Osteoblast (primary cell): ENCODE results near the gene KCNAB1. TPM values are rescaled to one million over a fixed set of nuclear protein-coding genes. Genes with fewer than 3 reads are reported as not detected.
A peak's percentile ranks its signal among the peaks of the same experiment; 100 is the strongest.

Source experiments
- DNase-seq: peaks from one replicate; pipeline ENCODE4 v3.0.0; 2011; ENCODE audit warnings: low spot score, mixed read lengths; ENCODE audit not compliant: insufficient read length; ENCODE audit errors: missing footprints
- H2AFZ ChIP-seq: 2 replicates; pipeline ENCODE4 v1.6.0; 2011; ENCODE audit warnings: mild to moderate bottlenecking, low read length
- H3K27ac ChIP-seq: 2 replicates; pipeline ENCODE4 v1.5.1; 2011; ENCODE audit warnings: mild to moderate bottlenecking, low read depth, low read length, moderate library complexity
- H3K27me3 ChIP-seq: 2 replicates; pipeline ENCODE4 v1.6.0; 2012; ENCODE audit warnings: mild to moderate bottlenecking, control low read depth, inconsistent platforms, low read length, moderate library complexity; ENCODE audit not compliant: insufficient read depth
- H3K36me3 ChIP-seq: 2 replicates; pipeline ENCODE4 v1.5.1; 2011; ENCODE audit warnings: mild to moderate bottlenecking, low read length, control low read depth, moderate library complexity; ENCODE audit not compliant: insufficient read depth
- H3K4me1 ChIP-seq: 2 replicates; pipeline ENCODE4 v1.5.1; 2011; ENCODE audit warnings: mild to moderate bottlenecking, low read length, control low read depth, moderate library complexity; ENCODE audit not compliant: insufficient read depth
- H3K4me2 ChIP-seq: 2 replicates; pipeline ENCODE4 v1.6.0; 2011; ENCODE audit warnings: mild to moderate bottlenecking, low read length; ENCODE audit not compliant: insufficient read depth
- H3K4me3 ChIP-seq: fragments of 200-600 bp; sonication (generic); 3 replicates; pipeline ENCODE4 v1.5.1; 2012; ENCODE audit warnings: mild to moderate bottlenecking, low read length, inconsistent platforms; ENCODE audit not compliant: insufficient read depth
- H3K79me2 ChIP-seq: 2 replicates; pipeline ENCODE4 v1.6.0; 2012; ENCODE audit warnings: mild to moderate bottlenecking, low read length, control low read depth, inconsistent platforms; ENCODE audit not compliant: insufficient read depth
- H3K9me3 ChIP-seq: 2 replicates; pipeline ENCODE4 v1.5.1; 2011; ENCODE audit warnings: low read depth, low read length, control low read depth
- H4K20me1 ChIP-seq: 2 replicates; pipeline ENCODE4 v1.6.0; 2012; ENCODE audit warnings: mild to moderate bottlenecking, low read length, control low read depth; ENCODE audit not compliant: insufficient read depth
- total RNA-seq: library from RNA; depleted of rRNA; stranded (reverse); fragments of >200 nt; gene quantifications from 2 replicates; pipeline ENCODE4 v1.2.3, GENCODE V29; 2012
- TF ChIP-seq, protein P1 (sequence below): IDR thresholded peaks from 2 replicates; pipeline ENCODE4 v1.5.1; 2011; ENCODE audit warnings: mild to moderate bottlenecking, low read depth, low read length, moderate library complexity; ENCODE audit errors: extremely low read depth

Gene KCNAB1
- total RNA-seq, 1 donor = 0.36 TPM

DNA sequence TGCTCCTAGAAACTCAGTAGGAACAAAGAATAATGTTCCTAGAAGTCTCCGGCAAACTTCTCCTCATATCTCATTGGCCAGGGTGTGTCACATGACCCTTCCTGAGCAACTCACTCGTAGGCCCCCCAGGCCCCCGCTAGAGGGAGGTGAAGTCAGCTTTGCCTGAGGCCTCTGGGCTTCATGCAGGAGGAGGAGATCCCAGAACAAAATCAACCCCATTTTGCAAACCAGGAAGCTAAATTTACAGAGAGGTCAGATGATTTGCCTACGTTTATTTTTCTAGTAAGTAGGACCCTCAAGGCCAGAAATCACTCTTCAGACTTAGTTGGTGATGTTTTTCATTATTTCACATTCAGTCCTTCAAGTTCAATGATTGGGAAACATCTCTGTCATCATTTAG is 335.5 kb downstream of the KCNAB1 start:
- TF ChIP-seq, protein P1, sequence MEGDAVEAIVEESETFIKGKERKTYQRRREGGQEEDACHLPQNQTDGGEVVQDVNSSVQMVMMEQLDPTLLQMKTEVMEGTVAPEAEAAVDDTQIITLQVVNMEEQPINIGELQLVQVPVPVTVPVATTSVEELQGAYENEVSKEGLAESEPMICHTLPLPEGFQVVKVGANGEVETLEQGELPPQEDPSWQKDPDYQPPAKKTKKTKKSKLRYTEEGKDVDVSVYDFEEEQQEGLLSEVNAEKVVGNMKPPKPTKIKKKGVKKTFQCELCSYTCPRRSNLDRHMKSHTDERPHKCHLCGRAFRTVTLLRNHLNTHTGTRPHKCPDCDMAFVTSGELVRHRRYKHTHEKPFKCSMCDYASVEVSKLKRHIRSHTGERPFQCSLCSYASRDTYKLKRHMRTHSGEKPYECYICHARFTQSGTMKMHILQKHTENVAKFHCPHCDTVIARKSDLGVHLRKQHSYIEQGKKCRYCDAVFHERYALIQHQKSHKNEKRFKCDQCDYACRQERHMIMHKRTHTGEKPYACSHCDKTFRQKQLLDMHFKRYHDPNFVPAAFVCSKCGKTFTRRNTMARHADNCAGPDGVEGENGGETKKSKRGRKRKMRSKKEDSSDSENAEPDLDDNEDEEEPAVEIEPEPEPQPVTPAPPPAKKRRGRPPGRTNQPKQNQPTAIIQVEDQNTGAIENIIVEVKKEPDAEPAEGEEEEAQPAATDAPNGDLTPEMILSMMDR = no peak
- Histone ChIP-seq H3K27me3 (peaks cover 2% of the 10 kb centered on the region), H2AFZ (peak overlapping the region; percentile 8), H3K27ac (no peak overlapping the region), H4K20me1 (no peaks in the 10 kb centered on the region), H3K9me3 (no peaks in the 10 kb centered on the region), H3K4me2 (no peak overlapping the region), H3K79me2 (no peaks in the 10 kb centered on the region), H3K4me1 (no peaks in the 10 kb centered on the region), H3K4me3 (no peak overlapping the region), H3K36me3 (no peaks in the 10 kb centered on the region)
- DNase-seq = no peak

DNA sequence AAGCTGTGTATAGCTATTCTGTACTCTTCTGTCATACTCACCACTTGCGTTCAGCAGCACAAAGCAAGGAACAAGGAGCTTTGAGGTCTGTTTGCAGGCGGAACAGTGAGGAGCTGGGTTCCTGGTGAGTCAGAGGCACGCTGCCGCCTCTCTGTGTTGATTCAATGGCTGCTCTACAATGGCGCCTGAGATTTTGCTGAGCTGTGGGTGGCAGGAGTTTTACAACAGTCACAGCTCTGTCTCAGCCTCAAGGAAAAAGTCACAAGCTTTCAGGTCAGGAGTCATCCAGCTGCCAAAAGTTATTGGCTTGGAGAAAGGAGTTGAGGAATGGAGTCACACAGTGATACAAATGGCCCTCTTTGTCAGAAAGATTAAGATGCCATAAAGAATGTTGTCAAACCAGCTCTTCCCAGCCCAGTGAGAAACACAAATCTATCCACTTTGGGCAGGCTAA is 336.4 kb downstream of the KCNAB1 start:
- Histone ChIP-seq H3K9me3 (no peaks in the 10 kb centered on the region), H3K4me2 (peak overlapping the region; percentile 49), H4K20me1 (no peaks in the 10 kb centered on the region), H3K4me1 (no peaks in the 10 kb centered on the region), H2AFZ (peak overlapping the region; percentile 71), H3K79me2 (no peaks in the 10 kb centered on the region), H3K4me3 (no peak overlapping the region), H3K27ac (no peak overlapping the region), H3K27me3 (peaks cover 2% of the 10 kb centered on the region), H3K36me3 (no peaks in the 10 kb centered on the region)
- TF ChIP-seq, protein P1 = no peak
- no peak for DNase-seq

DNA sequence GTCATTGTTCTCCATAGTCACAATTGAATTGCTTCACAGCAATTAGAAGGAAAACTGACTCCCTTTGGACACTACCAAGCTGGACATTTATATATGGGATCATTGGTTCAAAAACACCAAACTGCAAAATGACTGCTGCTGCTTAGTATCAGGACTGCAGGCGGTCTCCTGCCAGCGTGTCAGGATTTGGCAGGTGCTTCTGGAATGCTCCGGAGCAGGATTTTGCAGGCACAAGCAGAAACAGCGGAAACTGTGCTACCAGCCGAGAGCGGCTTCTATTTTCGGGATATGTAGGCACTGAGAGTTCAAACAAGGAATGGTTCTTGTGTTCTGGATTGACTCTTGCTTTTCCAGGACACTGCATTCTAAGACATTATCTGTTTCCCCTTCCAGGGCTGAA is 339.1 kb downstream of the KCNAB1 start:
- Histone ChIP-seq H3K4me2 (no peak overlapping the region), H2AFZ (no peak overlapping the region), H3K27me3 (peaks cover 2% of the 10 kb centered on the region), H3K36me3 (no peaks in the 10 kb centered on the region), H3K27ac (no peak overlapping the region), H3K4me1 (no peaks in the 10 kb centered on the region), H4K20me1 (no peaks in the 10 kb centered on the region), H3K9me3 (no peaks in the 10 kb centered on the region), H3K79me2 (no peaks in the 10 kb centered on the region), H3K4me3 (no peak overlapping the region)
- no peak for DNase-seq
- TF ChIP-seq, protein P1 = no peak

DNA sequence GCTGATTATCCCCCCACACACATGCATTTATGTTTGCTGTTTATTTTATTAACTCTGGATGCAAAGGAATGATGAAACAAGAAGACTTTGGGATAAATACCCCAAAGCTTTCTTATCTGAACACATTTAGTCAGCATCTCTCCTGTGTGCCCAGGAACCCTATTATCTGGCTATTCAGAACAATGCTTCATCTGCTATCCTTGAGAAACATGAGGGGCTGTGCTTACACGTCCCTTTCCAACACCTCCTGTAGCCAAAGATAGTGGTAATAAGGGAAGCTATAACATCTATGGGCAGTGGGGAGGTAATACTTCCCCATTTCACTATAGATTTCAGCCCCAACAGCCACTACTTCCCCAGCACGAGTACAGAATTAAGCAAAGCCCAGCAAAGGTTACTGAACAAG is 339.8 kb downstream of the KCNAB1 start:
- Histone ChIP-seq H3K4me1 (no peaks in the 10 kb centered on the region), H3K4me2 (no peak overlapping the region), H3K36me3 (no peaks in the 10 kb centered on the region), H3K27ac (no peak overlapping the region), H3K27me3 (peaks cover 2% of the 10 kb centered on the region), H2AFZ (no peak overlapping the region), H3K4me3 (no peak overlapping the region), H4K20me1 (no peaks in the 10 kb centered on the region), H3K9me3 (no peaks in the 10 kb centered on the region), H3K79me2 (no peaks in the 10 kb centered on the region)
- TF ChIP-seq, protein P1 = no peak
- no peak for DNase-seq
